HG03432 (cell line): ENCODE measurements around the gene ZDHHC17.

Experiments used
- ATAC-seq: cut with Tn5 transposase; IDR thresholded peaks from one replicate; pipeline ENCODE4 v1.9.1; 2021; ENCODE audit warnings: mild to moderate bottlenecking, moderate library complexity; ENCODE audit not compliant: unreplicated experiment

The ZDHHC17 gene

DNA sequence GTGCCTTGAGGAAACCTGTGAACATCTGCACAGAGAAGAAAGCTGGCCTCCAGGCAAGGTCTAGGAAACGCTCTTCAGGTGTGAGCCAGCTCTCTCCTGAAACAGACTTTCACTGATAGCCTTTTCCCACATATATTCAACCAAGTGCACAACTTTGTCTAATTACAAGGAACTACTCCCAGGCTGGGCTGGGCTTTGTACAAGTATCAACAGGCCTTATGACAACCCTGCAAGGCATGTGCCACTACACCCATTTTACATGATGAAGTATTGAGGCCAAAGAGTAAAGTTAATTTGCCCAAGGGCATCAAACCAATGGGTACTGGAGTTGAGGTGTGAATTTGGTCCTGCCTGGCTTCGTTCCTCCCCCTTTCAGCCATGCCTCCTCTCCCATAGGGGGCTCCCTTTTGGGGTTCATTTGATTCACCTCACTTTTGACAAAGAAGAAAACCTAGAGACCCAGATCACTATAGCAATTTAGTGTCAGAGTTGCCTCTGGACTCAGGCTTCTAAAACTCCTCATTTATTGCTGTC is 112.8 kb downstream of the ZDHHC17 start:
- ATAC-seq = no peak

DNA sequence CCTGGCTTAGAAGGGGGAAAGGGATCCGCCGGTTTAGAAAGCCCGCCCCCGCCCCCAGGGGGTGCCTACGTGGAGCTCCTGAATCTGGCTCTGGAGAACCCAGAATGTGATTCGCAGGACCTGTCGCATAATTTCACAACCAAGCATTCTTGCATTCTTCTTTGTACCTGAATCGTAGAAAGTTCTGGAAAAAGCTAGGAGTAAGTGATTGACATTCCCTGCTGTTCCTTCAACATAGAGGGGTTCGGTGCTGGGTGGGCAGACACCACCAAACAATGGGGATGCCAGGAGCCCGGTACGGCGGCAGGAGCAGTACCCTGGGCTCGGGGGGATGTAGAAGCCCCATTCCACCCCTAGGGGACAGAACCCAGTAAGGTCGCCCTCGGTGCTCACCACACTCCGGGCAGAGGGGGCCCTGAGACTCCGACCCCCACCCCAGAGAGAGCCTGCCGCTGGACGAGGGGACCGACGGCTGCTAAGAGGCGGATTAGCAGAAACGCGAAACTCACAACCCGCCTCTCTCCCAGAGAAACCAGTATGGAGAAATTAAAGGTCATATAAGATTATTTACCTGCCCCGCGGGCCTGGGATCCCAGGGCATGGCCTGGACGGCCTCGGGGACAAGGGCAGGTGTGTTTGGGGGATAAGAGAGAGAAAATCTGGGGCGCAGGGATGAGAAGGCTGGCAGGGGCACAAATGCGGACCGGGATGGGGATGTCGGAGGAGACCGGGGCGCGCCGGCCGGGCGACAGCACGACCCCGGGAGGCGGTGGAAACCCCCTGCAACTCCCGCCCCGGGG is 114.4 kb downstream of the ZDHHC17 start:
- peak; percentile 37 for ATAC-seq

DNA sequence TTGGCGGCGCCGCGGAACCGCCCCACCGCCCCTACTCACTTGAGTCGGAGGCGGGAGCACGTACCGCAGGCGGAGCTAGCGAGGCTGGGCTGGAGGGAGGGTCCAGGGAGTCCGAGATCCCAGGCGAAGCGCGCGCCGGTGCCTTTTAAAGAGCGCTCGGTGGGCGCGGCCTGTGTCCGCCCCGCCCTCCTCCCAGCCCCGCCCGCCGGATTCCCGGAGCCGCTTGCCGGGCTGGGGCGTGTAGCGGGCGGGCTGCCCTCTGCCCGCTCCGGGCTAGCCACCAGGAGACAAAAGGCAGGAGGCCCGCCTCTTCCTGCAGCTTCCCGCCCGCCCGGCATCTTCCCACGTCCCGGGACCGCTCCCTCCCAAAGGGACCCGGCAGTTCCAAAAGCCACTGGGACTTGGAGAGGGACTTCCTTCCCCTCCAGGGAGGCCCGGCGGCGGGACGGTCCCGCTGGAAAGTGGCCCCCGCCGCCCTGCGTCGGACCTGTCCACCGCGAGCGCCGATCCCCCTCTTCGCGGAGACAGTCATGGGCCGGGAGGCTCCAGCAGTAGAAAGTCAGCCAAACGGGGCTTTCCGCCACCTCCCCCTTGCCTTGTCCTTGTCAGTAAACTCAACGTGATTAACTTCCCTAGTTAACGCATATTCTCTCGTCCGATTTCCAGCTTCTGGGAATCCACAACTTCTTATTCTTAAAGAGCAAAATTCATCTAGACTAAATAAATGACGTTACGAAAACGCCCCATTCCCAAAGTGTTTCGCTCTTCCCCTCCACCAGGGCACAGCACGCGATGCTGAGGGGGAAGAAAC is 115.2 kb downstream of the ZDHHC17 start, which contains the start of gene CSRP2:
CSRP2 (minus strand) TSS at position 121 of the 811 bp plus-strand sequence. CDS start 12,759 bp downstream, outside the sequence.
- ATAC-seq = peak; percentile 94

DNA sequence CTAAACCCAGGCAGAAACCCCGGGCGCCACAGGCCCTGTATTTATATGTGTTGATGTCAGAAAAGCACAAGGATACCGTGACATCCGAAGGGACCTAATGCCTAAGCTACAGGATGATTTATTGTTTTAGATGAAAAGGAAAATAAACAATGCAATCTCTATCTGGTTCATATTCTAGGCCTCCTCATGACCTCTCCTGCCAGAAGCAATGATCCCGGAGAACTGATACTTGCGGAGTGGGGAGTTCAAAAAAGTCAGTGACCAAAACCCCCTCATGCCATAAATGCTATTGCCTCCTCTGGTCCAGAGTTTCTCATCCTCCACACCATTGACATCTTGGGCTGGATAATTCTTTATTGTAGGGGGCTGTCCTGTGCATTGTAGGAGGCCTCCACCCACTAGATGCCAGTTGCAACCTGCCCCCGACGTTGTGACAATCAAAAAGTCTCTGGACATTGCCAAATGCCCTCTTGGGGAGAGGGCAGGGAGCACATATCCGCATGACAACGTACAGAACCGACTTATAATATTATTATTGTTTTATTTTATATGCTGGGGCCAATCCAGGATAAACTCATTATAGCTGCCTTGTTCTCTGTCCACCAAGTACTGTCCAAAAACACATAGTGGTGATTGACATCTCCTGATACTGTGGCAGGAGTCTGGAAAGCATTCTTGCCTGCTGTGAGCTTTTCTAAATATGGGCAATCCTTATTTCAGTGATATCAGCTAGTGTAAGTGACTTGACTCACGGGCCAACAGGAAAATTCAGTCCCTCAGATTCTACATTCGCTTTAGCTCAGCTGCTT is 116.0 kb downstream of the ZDHHC17 start:
- ATAC-seq = no peak

DNA sequence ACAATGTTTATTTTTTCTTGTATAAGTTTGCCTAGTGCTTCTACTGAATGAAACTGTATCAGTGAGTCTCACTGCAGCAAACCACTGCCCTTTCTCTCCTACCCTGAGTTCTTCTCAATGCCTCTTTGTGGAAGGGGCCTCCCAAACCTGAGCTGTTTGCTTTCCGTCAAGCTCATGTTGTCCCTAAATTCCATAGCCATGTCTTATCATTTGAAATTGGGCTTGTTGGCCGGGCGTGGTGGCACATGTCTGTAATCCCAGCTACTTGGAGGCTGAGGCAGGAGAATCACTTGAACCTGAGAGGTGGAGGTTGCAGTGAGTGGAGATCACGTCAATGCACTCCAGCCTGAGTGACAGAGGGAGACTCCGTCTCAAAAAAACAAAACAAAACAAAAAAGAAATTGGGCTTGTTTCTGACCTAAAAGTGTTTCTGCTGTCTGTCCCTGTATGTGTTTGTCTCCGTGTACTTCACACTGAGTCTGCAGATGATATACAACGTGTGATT is 116.7 kb downstream of the ZDHHC17 start:
- ATAC-seq = no peak

DNA sequence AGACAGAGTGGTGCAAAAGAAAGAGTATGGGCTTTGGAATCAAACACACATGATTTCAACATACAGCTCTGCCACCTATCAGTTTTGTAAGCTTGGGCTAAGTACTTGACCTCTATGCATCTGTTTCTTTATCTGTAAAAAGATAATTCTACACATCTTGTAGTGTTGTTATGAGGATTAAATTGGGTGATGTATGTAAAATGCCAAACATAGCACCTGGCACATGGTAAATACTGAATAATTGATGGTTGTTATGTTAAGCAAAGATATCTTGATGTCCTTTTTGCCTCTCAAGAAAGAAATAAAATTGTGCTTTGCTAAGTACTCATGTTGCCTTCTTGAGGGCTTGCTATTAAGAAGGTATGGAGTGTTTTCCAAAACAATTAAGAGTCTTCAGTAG is 117.2 kb downstream of the ZDHHC17 start:
- ATAC-seq = no peak

DNA sequence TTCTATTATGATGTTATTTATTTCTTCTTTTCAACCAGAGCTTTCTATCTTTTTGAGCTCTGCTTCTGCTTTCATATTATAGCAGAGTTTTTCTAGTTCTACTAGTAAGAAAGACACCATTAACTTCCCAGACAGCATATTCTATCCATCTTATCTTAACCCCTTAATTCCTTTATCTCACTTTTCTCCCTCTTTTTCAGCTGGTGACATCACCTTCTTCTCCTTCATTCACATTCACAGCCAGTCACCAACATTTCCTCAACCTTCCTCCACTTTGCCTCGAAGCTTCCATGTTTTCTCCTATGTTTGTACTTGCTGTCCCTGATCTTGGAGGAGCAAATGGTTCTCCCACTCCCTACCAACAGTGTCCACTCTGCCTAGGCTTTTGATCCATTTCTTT is 118.5 kb downstream of the ZDHHC17 start:
- ATAC-seq = no peak

DNA sequence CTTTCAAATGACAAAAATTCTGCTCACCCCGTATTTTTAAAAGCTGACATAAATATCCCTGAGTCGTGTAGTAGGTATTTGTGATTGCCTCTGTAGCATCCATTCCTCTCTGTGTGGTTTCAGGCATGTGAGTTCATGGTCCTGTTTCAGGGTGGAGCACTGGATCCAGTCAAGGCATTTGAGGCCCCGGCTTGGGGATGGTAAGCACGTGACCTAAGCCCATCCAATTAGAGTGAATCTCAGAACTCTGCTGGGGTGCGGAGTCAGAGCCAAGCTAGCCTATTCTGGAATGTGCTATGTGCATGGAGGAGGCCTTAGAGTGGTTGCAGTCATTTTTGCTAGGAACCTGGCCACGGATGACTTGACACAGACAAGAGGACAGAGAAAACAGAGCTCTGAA is 119.2 kb downstream of the ZDHHC17 start:
- no peak for ATAC-seq

DNA sequence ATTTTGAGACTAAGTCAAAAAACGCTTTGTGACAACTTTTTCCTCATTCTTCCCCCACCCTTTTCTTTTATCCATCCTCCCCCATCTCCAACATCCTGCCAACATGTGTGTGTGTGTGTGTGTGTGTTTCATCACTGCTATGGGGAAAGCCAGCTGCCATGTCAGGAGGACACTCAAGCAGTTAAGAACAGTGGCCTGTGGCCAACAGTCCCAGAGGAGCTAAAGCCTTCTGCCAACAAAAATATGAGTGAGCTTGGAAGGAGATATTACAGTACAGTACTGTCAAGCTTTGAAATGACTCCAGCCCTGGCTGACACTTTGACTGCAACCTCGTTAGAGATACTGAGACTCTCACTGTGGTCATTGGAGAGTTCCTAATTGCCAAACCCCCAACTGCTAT is 119.9 kb downstream of the ZDHHC17 start:
- no peak for ATAC-seq

DNA sequence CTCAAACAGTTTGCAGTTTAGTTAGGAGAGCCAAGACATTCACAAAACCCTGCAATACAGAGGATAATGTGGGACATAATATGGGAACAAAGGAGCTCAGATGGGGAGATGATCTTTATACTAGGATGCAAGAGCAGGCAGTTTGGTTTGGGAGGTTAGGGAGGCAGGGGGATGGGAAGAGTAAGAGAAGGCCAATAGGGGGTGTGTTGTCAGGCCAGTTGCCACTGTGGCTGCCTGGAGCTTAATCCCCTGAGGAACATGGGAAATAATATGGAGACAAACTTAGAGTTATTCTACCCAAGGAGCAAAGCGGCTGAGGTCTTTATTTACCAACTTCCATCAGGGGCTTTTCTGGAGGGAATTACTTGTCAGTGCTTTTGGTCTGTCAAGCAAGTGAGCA is 124.9 kb downstream of the ZDHHC17 start:
- no peak for ATAC-seq

DNA sequence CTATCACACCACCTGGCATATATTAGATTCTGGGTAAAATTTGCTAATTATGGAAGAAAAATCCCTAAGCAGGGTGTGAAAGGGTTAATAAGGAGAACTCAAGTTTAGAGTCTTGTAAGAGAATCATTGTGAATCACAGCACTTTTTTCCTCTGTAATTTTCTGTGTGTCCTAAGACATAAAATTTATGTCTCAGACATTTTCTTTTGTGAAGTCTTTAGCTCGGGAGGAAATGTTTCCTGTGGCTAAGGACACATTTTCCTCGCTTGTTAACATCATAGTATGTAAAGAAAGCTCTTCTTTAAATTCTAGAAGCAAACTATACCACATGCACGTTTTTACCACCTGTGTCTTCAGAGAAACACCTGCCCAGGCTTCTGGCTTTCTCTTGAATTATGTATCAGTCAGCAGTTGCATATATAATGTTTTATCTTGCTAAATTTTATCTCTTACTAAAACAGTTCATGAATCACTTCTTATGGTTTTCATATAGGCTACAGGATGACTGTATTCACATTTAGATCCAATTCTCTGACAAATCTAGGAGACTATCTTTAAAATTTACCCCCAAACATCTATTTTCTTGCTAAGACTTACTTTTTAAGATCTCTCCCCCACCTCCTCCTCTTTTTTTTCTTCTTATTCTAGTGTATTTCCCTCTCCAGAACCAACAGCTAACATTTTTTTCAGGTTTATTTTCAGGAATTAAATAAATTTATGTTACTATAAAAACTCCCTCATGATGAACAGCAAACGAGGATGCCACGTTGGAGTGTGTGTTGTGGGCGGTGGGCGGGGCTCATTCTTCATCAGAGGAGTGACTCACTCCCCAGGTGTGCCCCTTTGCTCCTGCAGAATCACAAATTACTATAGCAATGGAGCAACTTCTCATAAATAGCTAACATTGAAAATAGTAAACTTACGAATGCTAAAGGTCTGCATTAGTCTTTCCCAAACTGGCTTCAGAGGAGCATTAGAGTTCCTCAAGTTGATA is 126.5 kb downstream of the ZDHHC17 start:
- no peak for ATAC-seq

DNA sequence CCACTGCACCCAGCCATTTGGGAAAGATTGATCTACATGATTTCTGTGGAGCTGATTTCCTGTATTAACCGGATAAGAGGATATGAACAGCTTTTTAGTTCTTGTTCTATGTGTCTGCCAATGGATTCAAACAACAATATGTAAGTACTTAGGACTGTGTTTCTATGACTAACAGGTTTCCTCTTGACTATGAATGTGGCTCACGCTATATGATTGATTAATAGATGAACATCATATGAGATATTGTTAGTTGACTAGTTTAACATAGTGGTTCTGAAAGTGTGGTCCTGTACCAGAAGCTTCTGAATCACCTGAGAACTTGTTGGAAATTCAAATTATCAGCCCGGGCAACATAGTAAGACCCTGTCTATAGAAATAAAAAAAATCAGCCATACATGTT is 127.7 kb downstream of the ZDHHC17 start:
- ATAC-seq = no peak

DNA sequence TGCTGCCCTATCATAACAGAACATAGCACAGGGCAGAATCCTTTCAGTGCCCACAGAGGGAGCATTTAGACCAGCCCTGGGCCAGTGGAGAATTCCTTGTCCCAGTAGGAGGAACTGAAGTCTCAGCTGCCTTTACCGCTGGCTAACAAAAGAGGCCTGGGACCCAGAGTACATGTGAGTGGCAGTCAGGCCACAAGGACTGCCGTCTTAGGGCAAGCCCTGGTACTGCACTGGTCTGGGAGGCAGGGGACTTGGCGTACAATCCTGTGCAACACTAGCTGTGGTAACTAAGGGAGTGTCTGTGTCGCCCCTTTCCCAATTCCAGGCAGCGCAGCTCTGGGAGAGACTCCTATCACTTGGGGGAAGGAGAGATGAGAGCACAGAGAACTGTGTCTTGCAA is 131.9 kb downstream of the ZDHHC17 start:
- ATAC-seq = no peak

DNA sequence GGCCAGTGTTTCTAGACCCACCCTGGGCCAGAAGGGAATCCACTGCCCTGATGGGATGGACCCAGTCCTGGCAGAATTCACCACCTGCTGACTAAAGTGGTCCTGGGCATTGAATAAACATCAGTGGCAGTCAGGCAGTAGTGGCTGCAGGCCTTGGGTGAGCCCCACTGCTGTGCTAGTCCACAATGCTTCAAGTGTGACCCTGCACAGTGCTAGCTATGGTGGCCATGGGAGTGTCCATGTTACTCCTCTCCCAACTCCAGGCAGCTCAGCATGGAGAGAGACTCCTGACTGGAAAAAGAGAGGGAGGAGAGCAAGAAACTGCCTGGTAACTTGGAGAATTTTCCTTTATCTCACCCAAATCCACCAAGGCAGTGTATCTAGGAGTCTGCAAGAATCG is 132.4 kb downstream of the ZDHHC17 start:
- ATAC-seq = no peak

DNA sequence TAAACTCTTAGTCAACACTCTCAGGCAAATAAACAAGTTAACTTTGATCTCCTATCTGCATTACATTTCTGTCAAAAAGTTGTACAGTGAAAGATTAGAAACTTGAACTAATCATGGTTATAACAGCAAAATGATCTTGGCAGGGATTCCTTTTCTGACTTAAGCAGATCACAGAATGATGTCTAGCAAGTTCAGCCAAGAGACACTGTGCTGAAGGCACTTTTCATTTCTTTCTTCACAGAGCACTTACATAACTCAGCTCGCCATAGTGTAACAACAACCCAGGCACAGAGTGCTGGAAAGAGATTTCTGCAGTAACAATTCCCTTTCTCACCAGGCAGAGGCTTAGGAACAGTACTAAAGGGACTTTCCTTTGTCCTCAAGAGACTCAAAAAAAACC is 134.5 kb downstream of the ZDHHC17 start:
- no peak for ATAC-seq

DNA sequence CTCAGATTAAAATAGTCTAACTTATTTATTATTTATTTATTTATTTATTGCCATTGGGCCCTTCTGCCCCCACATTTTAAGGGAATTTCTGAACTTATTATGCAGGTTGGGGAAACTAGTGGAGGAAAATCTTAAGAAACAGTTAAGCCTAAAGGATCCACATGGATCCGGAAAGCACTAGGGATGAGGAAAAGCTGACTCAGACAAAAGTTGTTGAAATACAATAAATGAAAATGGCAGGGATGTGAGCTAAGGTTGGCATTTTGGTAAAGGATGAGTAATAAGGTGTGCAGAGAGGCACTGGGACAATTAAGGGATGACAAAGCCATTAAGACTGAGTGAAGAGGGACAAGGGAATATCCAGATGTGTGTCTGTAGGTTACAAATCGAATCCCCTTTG is 135.6 kb downstream of the ZDHHC17 start:
- ATAC-seq = no peak

DNA sequence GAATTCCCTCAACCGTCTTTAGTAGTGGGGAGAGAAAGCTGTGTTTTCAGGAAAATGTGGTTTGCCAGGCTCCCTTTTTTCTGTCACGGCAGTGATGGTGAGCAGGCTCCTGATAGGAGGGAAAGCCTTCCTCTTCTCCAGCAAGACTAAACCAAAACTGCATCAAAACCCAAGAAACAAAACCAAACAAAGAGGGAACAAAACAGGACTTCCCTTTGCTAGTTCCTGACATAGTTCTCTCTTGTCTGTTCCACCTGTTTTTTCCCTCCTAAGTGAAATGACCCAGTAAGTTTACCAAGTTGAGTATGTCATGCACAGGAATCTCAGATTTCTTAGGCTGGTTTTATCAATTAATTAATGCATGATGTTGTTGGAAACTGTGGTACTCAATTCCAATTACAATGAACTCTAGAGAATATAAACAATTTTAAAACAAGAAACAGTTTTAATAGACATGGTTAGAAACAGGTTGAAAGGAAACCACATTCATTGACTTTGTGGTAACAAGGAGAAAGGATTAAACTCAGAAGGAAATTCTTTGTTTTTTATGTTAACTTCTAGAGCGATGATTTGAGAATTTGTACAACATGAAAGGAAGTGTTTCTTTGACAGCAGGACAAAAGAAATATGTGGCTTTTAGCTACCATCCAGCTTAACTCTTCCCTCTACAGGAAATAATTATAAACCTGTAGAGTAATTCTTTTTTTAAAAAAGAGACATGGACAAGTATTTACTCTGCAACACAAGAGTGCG is 137.9 kb downstream of the ZDHHC17 start:
- no peak for ATAC-seq
